ENCODE data around the gene LYPLA2.

Gene LYPLA2

DNA sequence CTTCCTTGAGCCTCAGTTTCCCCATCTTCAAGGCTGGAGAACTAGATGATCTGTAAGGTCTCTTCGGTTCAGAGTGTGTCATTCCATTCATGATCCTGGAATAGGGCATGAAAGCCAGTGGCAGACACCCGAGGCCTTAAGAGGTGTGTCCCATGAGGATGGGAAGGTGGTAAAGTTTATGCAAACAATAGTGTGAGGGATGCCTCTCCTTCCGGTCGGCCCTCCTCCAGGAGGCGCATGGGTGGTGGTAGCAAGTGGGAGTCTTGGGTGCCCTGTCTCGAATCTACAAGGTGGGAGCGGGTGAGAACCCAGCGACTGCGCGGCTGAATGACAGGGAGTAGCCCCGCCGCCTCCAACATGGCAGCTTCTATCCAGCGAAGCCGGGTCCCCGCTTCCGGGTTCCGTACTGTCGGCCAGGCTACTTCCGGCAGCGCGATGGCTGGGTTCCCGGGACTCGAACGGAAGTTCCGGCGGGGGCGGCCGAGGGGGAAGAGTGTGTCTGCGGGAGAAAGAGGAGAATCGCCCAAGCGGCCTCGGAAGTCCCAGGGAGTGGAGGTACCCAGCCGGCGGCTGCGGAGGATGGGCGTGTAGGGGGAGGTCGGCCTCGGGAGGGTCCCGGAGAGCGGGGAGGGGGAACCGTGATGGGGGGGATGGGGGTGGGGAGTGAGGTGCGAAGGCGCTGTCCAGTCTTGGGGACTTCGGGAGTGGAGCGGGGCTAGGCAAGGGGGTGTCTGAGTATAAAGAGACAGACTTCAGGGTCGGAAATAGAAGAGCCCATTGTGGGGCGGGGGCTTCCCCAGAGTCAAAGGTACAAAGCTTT is at the start of gene LYPLA2:
TSS of gene LYPLA2 (plus strand) at position 450 of the 820 bp plus-strand sequence. CDS start 1,538 bp downstream, outside the sequence.
- peak; percentile 59 to 97 (median 92) for DNase-seq

DNA sequence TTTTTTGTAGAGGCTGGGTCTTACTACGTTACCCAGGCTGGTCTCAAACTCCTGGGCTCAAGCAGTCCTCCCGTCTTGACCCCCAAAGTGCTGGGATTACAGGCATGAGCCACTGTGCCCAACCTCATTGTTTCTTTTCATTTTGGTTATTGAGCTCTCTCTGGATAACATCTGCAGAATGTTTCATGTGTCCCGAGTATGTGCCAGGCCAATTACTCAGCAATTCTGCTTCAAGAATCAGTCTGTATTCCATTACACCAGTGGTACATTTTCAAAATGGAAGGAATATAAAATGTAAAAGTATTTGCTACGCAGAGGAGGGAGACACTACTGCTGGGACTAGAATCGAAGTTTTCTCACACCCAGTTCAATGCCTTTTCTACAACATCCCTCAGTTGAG is 49.3 kb upstream of the LYPLA2 start:
- no peak for DNase-seq

DNA sequence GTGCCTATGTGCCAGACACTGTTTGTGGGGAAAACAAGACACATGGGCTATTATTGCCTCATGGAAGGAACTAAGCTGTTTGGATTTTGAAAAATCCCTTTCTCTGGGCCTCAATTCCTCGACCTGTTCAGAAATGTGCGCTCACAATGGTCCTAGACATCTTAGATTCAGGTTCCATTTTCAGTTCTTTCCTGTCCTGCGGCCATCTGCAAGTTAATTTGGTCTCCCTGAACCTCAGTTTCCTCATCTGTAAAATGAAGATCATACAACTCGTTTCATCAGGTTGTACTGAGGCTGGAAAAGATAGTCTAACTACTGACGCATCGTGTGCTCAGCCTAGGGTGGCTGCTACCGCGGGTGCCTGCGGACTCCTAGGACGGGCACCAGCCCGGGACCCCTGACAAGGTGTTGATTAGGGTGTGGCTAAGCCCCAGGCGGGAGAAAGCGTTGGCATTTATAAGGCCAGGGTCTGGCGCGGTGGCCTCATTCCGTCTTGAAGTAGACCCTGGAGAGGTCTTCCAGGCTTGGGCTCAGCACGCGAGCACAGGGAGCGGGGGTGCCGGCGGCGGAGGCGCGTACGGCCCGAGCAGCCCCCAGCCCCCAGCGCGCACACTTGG is 48.2 kb upstream of the LYPLA2 start:
- DNase-seq, result peak in 4 of 58 donors; percentile 48 to 66 (median 52)

DNA sequence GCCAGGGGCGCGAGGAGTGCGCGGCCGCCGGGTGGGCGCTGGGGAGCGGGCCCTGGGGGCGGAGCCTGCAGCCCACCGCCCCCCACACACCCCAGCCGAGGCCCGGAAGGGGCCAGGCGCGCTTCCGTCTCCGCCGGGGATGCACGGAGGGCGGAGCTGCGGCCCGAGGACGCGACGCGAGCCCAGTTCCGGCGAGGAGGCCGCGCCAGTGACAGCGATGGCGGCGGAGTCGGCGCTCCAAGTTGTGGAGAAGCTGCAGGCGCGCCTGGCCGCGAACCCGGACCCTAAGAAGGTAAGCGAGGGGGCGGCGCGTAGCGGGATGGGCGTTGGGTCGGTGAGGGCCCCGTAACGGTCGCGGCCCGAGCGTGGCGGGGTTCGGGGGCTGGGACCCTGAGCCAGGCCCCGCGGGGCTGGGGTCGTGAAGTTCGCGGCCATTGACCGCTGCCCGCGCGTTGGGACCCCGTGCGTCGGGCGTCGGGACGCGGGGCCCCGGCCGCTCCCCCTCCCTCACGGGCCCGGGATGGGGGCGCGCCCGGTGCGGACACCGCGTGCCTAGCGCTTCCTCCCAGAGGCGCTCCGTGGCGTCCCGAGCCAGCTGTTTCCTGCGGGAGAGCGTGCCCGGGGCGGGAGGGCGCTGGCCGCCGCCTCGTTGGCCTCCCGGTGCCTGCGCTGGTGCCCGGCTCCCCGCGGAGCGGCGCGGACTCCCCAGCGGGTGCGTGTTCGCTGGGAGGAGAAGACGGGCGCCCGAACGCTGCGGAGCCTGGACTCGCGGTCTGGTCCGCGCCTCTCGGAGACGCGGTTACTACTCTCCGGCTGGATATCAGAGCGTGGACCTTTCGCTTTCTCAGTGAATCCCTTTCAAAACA is 47.4 kb upstream of the LYPLA2 start, which contains the start of gene ELOA:
TSS of gene ELOA (plus strand) at position 185 of the 866 bp plus-strand sequence. CDS start at position 218, 33 bp downstream.
- peak in 56 of 58 donors; percentile 17 to 80 (median 60) for DNase-seq

- DNase-seq, result no peak
Observed at GRCh38 chr1:23745515-23745914, 45.4 kb upstream of the LYPLA2 start.

DNA sequence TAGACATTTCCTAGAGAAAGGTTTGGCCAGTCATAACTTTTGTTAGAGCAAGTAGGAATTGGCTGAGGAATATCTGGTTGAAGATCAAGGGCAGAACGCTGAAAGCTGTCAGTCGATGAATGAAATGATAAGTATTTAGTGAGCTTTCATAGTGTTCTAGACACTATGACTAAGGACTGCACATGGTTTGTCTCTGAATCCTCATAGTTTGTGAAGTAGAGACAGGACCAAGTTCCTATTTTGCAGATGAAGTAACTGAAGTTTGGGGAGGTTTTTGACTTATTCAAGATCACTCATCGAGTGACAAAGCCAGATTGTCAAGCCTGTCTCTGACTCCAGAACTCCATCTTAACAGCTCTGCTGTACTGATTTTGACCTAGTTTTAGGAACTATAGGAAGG is 42.9 kb upstream of the LYPLA2 start:
- DNase-seq, result no peak

DNA sequence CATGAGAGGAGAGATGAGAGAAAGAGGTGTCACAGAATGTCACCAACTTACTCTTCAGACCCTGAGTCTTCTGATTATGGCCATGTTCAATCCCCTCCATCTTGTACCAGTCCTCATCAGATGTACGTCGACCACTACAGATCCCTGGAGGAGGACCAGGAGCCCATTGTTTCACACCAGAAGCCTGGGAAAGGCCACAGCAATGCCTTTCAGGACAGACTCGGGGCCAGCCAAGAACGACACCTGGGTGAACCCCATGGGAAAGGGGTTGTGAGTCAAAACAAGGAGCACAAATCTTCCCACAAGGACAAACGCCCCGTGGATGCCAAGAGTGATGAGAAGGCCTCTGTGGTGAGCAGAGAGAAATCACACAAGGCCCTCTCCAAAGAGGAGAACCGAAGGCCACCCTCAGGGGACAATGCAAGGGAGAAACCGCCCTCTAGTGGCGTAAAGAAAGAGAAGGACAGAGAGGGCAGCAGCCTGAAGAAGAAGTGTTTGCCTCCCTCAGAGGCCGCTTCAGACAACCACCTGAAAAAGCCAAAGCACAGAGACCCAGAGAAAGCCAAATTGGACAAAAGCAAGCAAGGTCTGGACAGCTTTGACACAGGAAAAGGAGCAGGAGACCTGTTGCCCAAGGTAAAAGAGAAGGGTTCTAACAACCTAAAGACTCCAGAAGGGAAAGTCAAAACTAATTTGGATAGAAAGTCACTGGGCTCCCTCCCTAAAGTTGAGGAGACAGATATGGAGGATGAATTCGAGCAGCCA is 39.7 kb upstream of the LYPLA2 start:
- peak in 4 of 58 donors; percentile 1 to 19 (median 4) for DNase-seq

DNA sequence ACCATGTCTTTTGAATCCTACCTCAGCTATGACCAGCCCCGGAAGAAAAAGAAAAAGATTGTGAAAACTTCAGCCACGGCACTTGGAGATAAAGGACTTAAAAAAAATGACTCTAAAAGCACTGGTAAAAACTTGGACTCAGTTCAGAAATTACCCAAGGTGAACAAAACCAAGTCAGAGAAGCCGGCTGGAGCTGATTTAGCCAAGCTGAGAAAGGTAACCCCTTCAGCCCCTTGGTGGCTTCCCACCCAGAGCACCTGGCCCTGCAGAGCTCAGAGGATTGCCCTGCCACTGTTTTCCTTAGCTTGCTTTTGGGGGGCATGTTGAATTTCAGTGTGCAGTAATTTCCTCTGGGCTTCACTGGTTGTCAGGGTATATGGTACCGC is 39.1 kb upstream of the LYPLA2 start:
- DNase-seq, result no peak

GRCh38 chr1:23752909-23753308 is 38.0 kb upstream of the LYPLA2 start:
- DNase-seq, result no peak

DNA sequence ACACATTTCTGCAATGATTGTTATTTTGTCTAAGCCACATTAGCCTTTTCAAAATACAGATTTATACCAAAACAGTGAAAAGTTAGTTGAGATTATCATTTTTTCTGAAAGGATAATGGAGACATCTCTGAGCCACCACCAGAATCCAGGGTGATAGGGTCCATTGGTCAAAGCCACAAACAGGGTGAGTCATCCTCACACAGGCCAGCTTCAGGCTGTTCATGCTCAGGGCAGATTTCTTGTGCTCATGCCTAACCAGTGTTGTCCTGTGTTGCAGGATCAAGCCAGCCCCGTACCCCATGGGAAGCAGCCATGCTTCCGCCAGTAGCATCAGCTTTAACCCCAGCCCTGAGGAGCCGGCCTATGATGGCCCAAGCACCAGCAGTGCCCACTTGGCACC is 34.3 kb upstream of the LYPLA2 start:
- no peak for DNase-seq

- no peak for DNase-seq
Observed at GRCh38 chr1:23757812-23758211, 33.1 kb upstream of the LYPLA2 start.

DNA sequence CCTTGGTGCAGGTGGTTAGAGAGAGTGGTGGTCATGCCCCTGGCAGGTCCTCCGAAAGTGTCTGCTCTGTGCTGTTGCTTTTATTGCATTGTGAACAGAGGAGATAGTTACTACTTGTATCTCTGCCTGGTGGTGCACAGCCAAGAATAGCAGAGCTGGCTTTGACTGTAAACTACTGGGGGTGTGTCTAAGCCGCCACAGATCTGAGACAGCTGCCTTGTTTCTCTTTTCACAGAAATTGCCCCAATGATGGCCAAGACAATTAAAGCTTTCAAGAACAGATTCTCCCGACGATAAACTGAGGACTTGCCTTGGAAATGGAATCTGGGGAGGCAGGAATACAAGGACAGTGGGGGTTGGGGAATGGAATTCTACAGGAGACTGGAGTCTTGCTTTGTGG is 31.7 kb upstream of the LYPLA2 start:
- peak in 51 of 58 donors; percentile 7 to 86 (median 40) for DNase-seq

GRCh38 chr1:23763041-23763577 is 27.8 kb upstream of the LYPLA2 start:
- no peak for DNase-seq

DNA sequence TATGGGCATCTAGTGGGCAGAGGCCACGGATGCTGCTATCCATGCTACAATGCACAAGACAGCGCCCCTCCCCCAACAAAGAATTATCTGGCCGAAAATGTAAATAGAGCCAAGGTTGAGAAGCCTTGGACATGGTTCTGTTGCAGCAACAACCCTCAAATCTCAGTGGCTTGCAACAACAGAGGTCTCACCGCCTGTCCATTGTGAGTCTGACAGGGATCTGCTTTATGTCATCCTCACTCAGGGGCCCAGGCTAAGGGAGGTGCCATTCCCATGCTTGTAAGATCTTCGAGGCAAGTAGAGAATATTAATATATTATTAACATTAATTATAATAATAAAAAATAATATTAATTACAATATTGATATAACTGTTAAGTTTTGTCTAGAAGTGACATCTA is 22.2 kb upstream of the LYPLA2 start:
- no peak for DNase-seq

DNA sequence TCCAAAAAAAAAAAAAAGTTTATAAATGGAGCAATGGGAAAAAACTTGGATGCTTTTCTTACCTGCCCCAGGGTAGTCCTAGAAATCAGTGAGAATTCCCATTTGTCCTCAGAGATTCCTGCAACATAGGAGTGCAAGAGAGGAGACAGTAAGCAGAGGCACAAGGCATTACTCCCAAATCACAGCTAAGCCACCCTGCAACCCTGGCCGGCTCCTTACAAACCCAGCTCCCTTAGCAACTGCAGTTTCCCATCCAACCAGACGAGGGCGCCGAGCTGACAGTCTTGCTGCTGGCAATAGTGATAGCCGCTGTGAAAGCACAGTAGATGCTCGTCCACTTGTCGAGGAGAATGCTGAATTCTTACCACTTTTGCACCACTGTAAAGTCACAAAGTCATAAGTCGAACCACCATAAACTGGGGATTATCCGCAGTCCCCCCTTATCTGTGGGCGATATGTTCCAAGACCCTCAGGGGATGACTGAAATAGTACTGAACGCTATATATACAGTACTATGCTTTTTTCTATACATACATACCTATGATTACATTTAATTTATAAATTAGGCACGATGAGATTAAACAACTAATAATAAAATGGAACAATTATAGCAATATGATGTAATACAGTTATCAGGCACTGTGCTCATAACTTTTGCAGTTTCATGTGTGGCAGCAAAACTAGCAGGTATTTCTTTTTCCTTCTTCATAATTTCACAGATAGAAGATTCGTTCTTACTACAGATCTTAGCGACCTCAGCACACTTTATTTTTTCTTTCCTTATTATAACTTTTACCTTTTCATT is 18.7 kb upstream of the LYPLA2 start:
- peak in 57 of 58 donors; percentile 14 to 91 (median 63) for DNase-seq

DNA sequence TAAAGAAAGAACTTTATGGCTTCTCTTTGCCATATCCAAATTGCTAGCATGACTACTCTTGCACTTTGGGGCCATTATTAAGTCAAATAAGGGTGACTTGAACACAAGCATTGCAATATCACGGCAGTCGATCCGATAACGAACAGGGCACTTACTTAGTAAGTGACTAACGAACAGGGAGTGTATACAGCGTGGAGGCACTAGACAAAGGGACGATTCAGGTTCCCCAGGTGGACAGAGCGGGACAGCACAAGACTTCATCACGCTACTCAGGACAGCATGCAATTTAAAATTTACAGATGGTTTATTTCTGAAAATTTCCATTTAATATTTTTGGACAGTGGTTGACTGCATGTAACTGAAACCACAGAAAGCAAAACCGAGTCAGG is 18.1 kb upstream of the LYPLA2 start:
- DNase-seq, result no peak

DNA sequence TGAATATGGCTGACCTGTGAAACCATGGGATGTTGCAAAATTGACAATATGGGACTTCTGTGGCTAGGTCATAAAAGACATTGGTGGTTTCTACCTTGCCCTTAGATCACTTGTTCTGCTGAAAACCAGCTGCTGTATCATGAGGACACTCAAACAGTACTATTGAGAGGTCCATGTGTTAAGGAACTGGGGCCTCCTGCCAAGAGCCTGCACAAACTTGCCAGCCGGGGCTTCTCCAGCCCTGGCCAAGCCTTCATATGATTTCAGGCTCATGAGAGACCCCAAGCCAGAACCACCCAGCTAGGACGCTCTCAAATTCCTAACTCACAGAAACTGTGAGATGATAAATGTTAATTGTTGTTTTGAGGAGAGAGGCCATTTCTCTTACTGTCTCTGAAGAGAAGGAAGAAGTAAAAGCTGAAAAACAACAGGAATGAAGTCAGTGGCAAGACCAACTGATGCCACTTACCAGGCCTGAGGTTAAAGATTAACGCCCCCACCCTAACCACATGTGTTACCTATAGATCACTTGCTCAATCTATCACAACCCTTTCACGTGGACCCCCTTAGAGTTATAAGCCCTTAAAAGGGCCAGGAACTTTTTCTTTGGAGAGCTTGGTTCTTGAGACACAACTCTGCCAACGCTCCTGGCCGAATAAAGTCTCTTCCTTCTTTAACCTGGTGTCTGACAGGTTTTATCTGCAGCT is 16.6 kb upstream of the LYPLA2 start:
- DNase-seq, result no peak

DNA sequence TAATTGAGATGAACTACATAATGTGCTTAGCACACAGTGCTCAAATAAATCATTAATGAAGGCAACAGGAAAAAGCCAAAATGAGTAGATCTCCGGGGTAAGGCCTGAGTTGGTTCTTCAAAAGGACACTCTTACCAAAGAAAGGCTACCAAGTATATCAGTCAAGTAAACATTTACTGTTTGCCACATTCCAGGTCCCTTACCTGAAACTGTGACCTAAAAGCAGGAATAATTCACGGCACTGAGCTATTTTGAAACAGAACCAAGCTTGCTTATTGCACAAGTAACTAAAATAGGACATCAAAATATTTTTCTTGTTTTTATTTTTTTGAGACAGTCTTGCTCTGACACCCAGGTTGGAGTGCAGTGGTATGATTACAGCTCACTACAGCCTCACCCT is 14.7 kb upstream of the LYPLA2 start:
- no peak for DNase-seq
